Measurements from ENCODE around the gene RTP5.

Gene RTP5

GRCh38 chr2:241870081-241870541 lies 582 bp downstream of the RTP5 start:
- TF ChIP-seq REST (IDR thresholded peaks at IDR 0.05; ENCODE audit: low read depth) (no peak), EGR1 (IDR thresholded peaks at IDR 0.05) (no peak), TAF1 (IDR thresholded peaks at IDR 0.05; ENCODE audit: low read depth) (no peak), NFIC (IDR thresholded peaks at IDR 0.05) (0 out of 2 replicates have a peak, but pooled peaks have one; percentile 9)

GRCh38 chr2:241870611-241871537 lies 1.3 kb downstream of the RTP5 start:
- TF ChIP-seq TAF1 (IDR thresholded peaks at IDR 0.05; ENCODE audit: low read depth) (no peak), YY1 (IDR thresholded peaks at IDR 0.05; ENCODE audit: low read depth) (no peak), ZBTB7A (IDR thresholded peaks at IDR 0.05; ENCODE audit: low read depth) (no peak), EP300 (IDR thresholded peaks at IDR 0.05; ENCODE audit: borderline replicate concordance) (no peak), RAD21 (IDR thresholded peaks at IDR 0.05; ENCODE audit: low read depth) (no peak), CEBPB (IDR thresholded peaks at IDR 0.05) (no peak), MAX (IDR thresholded peaks at IDR 0.05) (no peak), FOXM1 (IDR thresholded peaks at IDR 0.05; ENCODE audit: borderline replicate concordance, low read depth) (no peak), CREB1 (IDR thresholded peaks at IDR 0.05; ENCODE audit: low read depth) (no peak), EGR1 (IDR thresholded peaks at IDR 0.05) (no peak), NFIC (IDR thresholded peaks at IDR 0.05) (no peak), TEAD4 (IDR thresholded peaks at IDR 0.05) (no peak), USF1 (IDR thresholded peaks at IDR 0.05) (no peak)

- TF ChIP-seq EP300 (IDR thresholded peaks at IDR 0.05; ENCODE audit: borderline replicate concordance) (no peak), CREB1 (IDR thresholded peaks at IDR 0.05; ENCODE audit: low read depth) (no peak), NFIC (IDR thresholded peaks at IDR 0.05) (no peak), RAD21 (IDR thresholded peaks at IDR 0.05; ENCODE audit: low read depth) (no peak), YY1 (IDR thresholded peaks at IDR 0.05; ENCODE audit: low read depth) (no peak), EGR1 (IDR thresholded peaks at IDR 0.05) (no peak), TAF1 (IDR thresholded peaks at IDR 0.05; ENCODE audit: low read depth) (no peak), TEAD4 (IDR thresholded peaks at IDR 0.05) (no peak)
Observed at GRCh38 chr2:241871538-241872312, 2.2 kb downstream of the RTP5 start.

- TF ChIP-seq CREB1 (IDR thresholded peaks at IDR 0.05; ENCODE audit: low read depth) (no peak), ZBTB7A (IDR thresholded peaks at IDR 0.05; ENCODE audit: low read depth) (no peak)
Observed at GRCh38 chr2:241872313-241872642, 2.7 kb downstream of the RTP5 start.

GRCh38 chr2:241873081-241873802 lies 3.7 kb downstream of the RTP5 start:
- TF ChIP-seq CREB1 (IDR thresholded peaks at IDR 0.05; ENCODE audit: low read depth) (no peak), RAD21 (IDR thresholded peaks at IDR 0.05; ENCODE audit: low read depth) (no peak), USF1 (IDR thresholded peaks at IDR 0.05) (no peak), YY1 (IDR thresholded peaks at IDR 0.05; ENCODE audit: low read depth) (no peak), TAF1 (IDR thresholded peaks at IDR 0.05; ENCODE audit: low read depth) (no peak), FOXM1 (IDR thresholded peaks at IDR 0.05; ENCODE audit: borderline replicate concordance, low read depth) (no peak), NFIC (IDR thresholded peaks at IDR 0.05) (no peak), REST (IDR thresholded peaks at IDR 0.05; ENCODE audit: low read depth) (no peak), TCF12 (IDR thresholded peaks at IDR 0.05; ENCODE audit: low read depth) (no peak), ZBTB7A (IDR thresholded peaks at IDR 0.05; ENCODE audit: low read depth) (no peak), CEBPB (IDR thresholded peaks at IDR 0.05) (no peak), EP300 (IDR thresholded peaks at IDR 0.05; ENCODE audit: borderline replicate concordance) (no peak), MAX (IDR thresholded peaks at IDR 0.05) (no peak), EGR1 (IDR thresholded peaks at IDR 0.05) (no peak), TEAD4 (IDR thresholded peaks at IDR 0.05) (no peak)

All from Ishikawa (cell line).